Breast epithelium (tissue), 3 donors: ENCODE data around the gene TANK.

Experiments
- POLR2A ChIP-seq: fragments of 450-650 bp; IDR thresholded peaks from one replicate; pipeline ENCODE4 v1.6.1; 2016; ENCODE audit warnings: antibody characterized with exemption, mild to moderate bottlenecking, moderate library complexity
- POLR2AphosphoS5 ChIP-seq, 3 donors: sonication (generic); formaldehyde crosslinking; IDR thresholded peaks; one replicate each; pipeline ENCODE4 v1.6.1; 2017; ENCODE audit warnings: antibody characterized with exemption in 3 of 3
- TF ChIP-seq, protein P1 (sequence below), 3 donors: fragments of 450-650 bp; IDR thresholded peaks; one replicate each; pipeline ENCODE4 v1.5.1; 2016 to 2017; ENCODE audit warnings: antibody characterized with exemption in 3 of 3, mild to moderate bottlenecking in 3 of 3, moderate library complexity in 3 of 3

GRCh38 chr2:161241894-161242293 is 81.7 kb downstream of the TANK start:
- TF ChIP-seq, protein P1, sequence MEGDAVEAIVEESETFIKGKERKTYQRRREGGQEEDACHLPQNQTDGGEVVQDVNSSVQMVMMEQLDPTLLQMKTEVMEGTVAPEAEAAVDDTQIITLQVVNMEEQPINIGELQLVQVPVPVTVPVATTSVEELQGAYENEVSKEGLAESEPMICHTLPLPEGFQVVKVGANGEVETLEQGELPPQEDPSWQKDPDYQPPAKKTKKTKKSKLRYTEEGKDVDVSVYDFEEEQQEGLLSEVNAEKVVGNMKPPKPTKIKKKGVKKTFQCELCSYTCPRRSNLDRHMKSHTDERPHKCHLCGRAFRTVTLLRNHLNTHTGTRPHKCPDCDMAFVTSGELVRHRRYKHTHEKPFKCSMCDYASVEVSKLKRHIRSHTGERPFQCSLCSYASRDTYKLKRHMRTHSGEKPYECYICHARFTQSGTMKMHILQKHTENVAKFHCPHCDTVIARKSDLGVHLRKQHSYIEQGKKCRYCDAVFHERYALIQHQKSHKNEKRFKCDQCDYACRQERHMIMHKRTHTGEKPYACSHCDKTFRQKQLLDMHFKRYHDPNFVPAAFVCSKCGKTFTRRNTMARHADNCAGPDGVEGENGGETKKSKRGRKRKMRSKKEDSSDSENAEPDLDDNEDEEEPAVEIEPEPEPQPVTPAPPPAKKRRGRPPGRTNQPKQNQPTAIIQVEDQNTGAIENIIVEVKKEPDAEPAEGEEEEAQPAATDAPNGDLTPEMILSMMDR (IDR thresholded peaks at IDR 0.05): no peak
- TF ChIP-seq POLR2A (no peak), POLR2AphosphoS5 (IDR thresholded peaks at IDR 0.05) (no peak)
